Mesenchymal stem cell (in vitro differentiated cells and primary cell): Measurements from ENCODE around the gene MAP3K15.

Experiments used
- DNase-seq: peaks from one replicate; pipeline ENCODE4 v3.0.0-alpha.2; 2013
- H2AFZ ChIP-seq: one replicate; pipeline ENCODE4 v1.6.1; 2013; ENCODE audit warnings: low read depth, mild to moderate bottlenecking, control low read depth, inconsistent platforms, low read length, moderate library complexity
- H2AK5ac ChIP-seq: 2 replicates; pipeline ENCODE4 v1.6.1; 2013; ENCODE audit warnings: low read length, moderate library complexity, mild to moderate bottlenecking, inconsistent platforms; ENCODE audit not compliant: severe bottlenecking
- H2BK120ac ChIP-seq: one replicate; pipeline ENCODE4 v1.6.1; 2013; ENCODE audit warnings: low read depth, mild to moderate bottlenecking, inconsistent platforms, low read length, moderate library complexity
- H2BK12ac ChIP-seq, 2 experiments: one replicate each; pipeline ENCODE4 v1.6.1; 2013; ENCODE audit warnings: inconsistent platforms in 2 of 2, low read length in 2 of 2, mild to moderate bottlenecking in 2 of 2, moderate library complexity in 2 of 2, control low read depth in 1 of 2
- H2BK15ac ChIP-seq: one replicate; pipeline ENCODE4 v1.6.1; 2013; ENCODE audit warnings: mild to moderate bottlenecking, low read depth, inconsistent platforms; ENCODE audit not compliant: poor library complexity, severe bottlenecking
- H2BK5ac ChIP-seq: 2 replicates; pipeline ENCODE4 v1.6.1; 2013; ENCODE audit warnings: low read depth, mild to moderate bottlenecking, low read length, control low read depth, inconsistent platforms; ENCODE audit not compliant: poor library complexity, severe bottlenecking
- H3K14ac ChIP-seq, 2 experiments: one replicate each; pipeline ENCODE4 v1.6.1; 2013; ENCODE audit warnings: inconsistent platforms in 2 of 2, low read length in 2 of 2, control low read depth in 1 of 2, mild to moderate bottlenecking in 1 of 2, moderate library complexity in 1 of 2
- H3K18ac ChIP-seq, 2 experiments: one replicate each; pipeline ENCODE4 v1.6.1; 2013; ENCODE audit warnings: inconsistent platforms in 2 of 2, low read length in 2 of 2, control low read depth in 1 of 2, low read depth in 1 of 2, mild to moderate bottlenecking in 1 of 2
- H3K23ac ChIP-seq, 2 experiments: one replicate each; pipeline ENCODE4 v1.6.1; 2013; ENCODE audit warnings: inconsistent platforms in 2 of 2, low read length in 2 of 2, mild to moderate bottlenecking in 2 of 2, moderate library complexity in 2 of 2, control low read depth in 1 of 2
- H3K27ac ChIP-seq: 2 replicates; pipeline ENCODE4 v1.5.1; 2013; ENCODE audit warnings: mild to moderate bottlenecking, moderate library complexity, low read length, control low read depth, inconsistent platforms; ENCODE audit not compliant: poor library complexity, severe bottlenecking
- H3K27me3 ChIP-seq, 2 experiments: 2 replicates each; pipeline versions ENCODE4 v1.6.1 to v1.7.0; 2013; ENCODE audit warnings: low read length in 2 of 2, mild to moderate bottlenecking in 2 of 2, moderate library complexity in 2 of 2, control low read depth in 1 of 2, inconsistent platforms in 1 of 2; ENCODE audit not compliant: control insufficient read depth in 1 of 2, insufficient read depth in 1 of 2
- H3K36me3 ChIP-seq, 2 experiments: 2 replicates each; pipeline versions ENCODE4 v1.6.1 to v1.7.0; 2013; ENCODE audit warnings: low read length in 2 of 2, control low read depth in 1 of 2, inconsistent platforms in 1 of 2, low read depth in 1 of 2, mild to moderate bottlenecking in 1 of 2; ENCODE audit not compliant: insufficient read depth in 2 of 2, control insufficient read depth in 1 of 2
- H3K4ac ChIP-seq, 2 experiments: one replicate each; pipeline ENCODE4 v1.6.1; 2013; ENCODE audit warnings: inconsistent platforms in 2 of 2, low read length in 2 of 2, mild to moderate bottlenecking in 2 of 2, moderate library complexity in 2 of 2, control low read depth in 1 of 2, low read depth in 1 of 2
- H3K4me1 ChIP-seq: 2 replicates; pipeline ENCODE4 v1.6.1; 2013; ENCODE audit warnings: low read depth, low read length, control low read depth; ENCODE audit not compliant: control insufficient read depth, insufficient read depth
- H3K4me2 ChIP-seq: 2 replicates; pipeline ENCODE4 v1.6.1; 2013; ENCODE audit warnings: low read length, mild to moderate bottlenecking, inconsistent platforms; ENCODE audit not compliant: poor library complexity, severe bottlenecking
- H3K4me3 ChIP-seq, 2 experiments: 2 replicates each; pipeline versions ENCODE4 v1.5.1 to v1.7.0; 2013; ENCODE audit warnings: low read length in 2 of 2, mild to moderate bottlenecking in 2 of 2, control low read depth in 1 of 2, low read depth in 1 of 2; ENCODE audit not compliant: insufficient read depth in 1 of 2
- H3K79me1 ChIP-seq: replicated peaks from 2 replicates; pipeline ENCODE4 v1.6.1; 2013; ENCODE audit warnings: mild to moderate bottlenecking, control low read depth, low read length, inconsistent platforms; ENCODE audit not compliant: poor library complexity, severe bottlenecking
- H3K9ac ChIP-seq: 2 replicates; pipeline ENCODE4 v1.7.0; 2013; ENCODE audit warnings: mild to moderate bottlenecking, low read length, moderate library complexity
- H3K9me3 ChIP-seq: 2 replicates; pipeline ENCODE4 v1.7.0; 2013; ENCODE audit warnings: mild to moderate bottlenecking, low read length; ENCODE audit not compliant: control insufficient read depth
- H4K8ac ChIP-seq: one replicate; pipeline ENCODE4 v1.6.1; 2013; ENCODE audit warnings: inconsistent platforms, mild to moderate bottlenecking, low read length, moderate library complexity
- H4K91ac ChIP-seq: one replicate; pipeline ENCODE4 v1.6.1; 2013; ENCODE audit warnings: mild to moderate bottlenecking, low read length, inconsistent platforms
- WGBS: methylation state at CpG from one replicate; pipeline ENCODE4 v1.1.7; 2013; ENCODE audit warnings: mixed read lengths; 5-methylcytosine and 5-hydroxymethylcytosine counted together

The MAP3K15 gene

GRCh38 chrX:19382555-19383145 is 132.7 kb downstream of the MAP3K15 start:
- DNase-seq: peak; percentile 33
- Histone ChIP-seq H2AK5ac (no peak overlapping the region), H3K4ac (no peak overlapping the region), H2BK12ac (no peak overlapping the region), H3K36me3 (no peaks in the 10 kb centered on the region), H3K14ac (no peak overlapping the region), H3K27me3 (peaks cover 0 to 17% of the 10 kb centered on the region in 2 experiments), H2AFZ (no peak overlapping the region), H3K4me3 (no peak overlapping the region), H2BK5ac (no peak overlapping the region), H3K9ac (no peak overlapping the region), H3K27ac (no peak overlapping the region), H3K4me1 (no peaks in the 10 kb centered on the region), H3K79me1 (no peaks in the 10 kb centered on the region), H2BK15ac (no peak overlapping the region), H4K91ac (no peak overlapping the region), H3K9me3 (peaks cover 6% of the 10 kb centered on the region), H3K18ac (no peak overlapping the region), H3K4me2 (no peak overlapping the region), H2BK120ac (no peak overlapping the region), H4K8ac (no peak overlapping the region), H3K23ac (no peak overlapping the region)
- 41% methylated on average over 12 of the region's 16 CpGs for WGBS

DNA sequence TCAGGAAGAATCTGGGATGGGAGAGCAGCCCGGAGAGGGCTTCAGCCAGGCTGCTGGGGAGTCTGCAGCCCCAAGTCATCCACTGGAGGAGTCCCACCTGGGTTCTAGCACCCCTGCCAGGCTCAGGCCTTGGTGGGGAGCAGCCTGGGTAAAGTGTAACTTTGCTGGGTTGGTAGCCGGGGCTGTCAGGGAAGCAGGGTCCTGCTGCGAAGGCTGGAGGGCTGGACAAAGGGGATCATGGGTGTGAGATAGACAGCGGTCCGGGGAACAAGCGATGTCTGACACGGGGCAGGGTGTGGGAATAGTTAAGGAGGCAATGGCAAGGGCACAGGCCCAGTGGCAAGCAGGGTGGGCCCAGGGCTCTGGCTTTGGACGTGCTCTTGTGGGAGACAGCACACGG is 134.0 kb downstream of the MAP3K15 start:
- Histone ChIP-seq H3K4me1 (no peaks in the 10 kb centered on the region), H3K27ac (no peak overlapping the region), H2BK120ac (no peak overlapping the region), H3K9me3 (peaks cover 6% of the 10 kb centered on the region), H3K27me3 (peaks cover 0 to 16% of the 10 kb centered on the region in 2 experiments), H3K36me3 (no peaks in the 10 kb centered on the region), H2BK15ac (no peak overlapping the region), H2AK5ac (no peak overlapping the region), H3K23ac (no peak overlapping the region), H2AFZ (no peak overlapping the region), H3K4me3 (no peak overlapping the region), H2BK5ac (no peak overlapping the region), H3K18ac (no peak overlapping the region), H3K9ac (no peak overlapping the region), H4K8ac (no peak overlapping the region), H3K14ac (no peak overlapping the region), H3K4ac (no peak overlapping the region), H2BK12ac (no peak overlapping the region), H3K4me2 (no peak overlapping the region), H3K79me1 (no peaks in the 10 kb centered on the region), H4K91ac (no peak overlapping the region)
- no peak for DNase-seq
- 80% methylated on average over 9 of the region's 9 CpGs for WGBS

DNA sequence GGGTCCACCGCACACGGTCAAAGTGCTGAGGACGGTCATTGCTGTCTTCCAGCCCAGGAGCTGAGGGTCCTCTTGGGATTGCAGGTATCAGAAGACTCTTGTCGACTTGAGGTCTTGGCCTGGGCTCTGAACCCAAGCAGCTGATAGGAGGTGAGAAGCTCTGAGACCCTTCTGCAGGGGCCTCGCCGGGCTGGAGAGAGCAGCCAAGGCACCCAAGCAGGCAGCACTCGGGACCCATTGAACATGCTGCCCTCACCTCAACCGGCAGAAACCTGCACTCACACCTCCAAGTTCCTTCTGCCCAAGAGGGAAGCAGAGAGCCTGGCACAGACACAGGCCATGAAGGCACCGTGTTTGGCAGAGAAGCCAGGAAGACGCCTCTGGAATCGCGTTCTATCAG is 137.5 kb downstream of the MAP3K15 start:
- peaks cover 7% of the 10 kb centered on the region for H3K4me1 ChIP-seq
- no peak overlapping the region for H3K4me3 ChIP-seq
- no peak overlapping the region for H3K23ac ChIP-seq
- H2AFZ ChIP-seq: no peak overlapping the region
- no peak overlapping the region for H3K18ac ChIP-seq
- H3K27me3 ChIP-seq: peaks cover 20% of the 10 kb centered on the region in 2 experiments
- no peak overlapping the region for H3K14ac ChIP-seq
- H2BK5ac ChIP-seq: no peak overlapping the region
- no peak overlapping the region for H2AK5ac ChIP-seq
- no peak overlapping the region for H2BK12ac ChIP-seq
- H3K4me2 ChIP-seq: no peak overlapping the region
- no peak overlapping the region for H2BK120ac ChIP-seq
- H3K4ac ChIP-seq: no peak overlapping the region
- no peaks in the 10 kb centered on the region for H3K79me1 ChIP-seq
- H3K36me3 ChIP-seq: no peaks in the 10 kb centered on the region
- H4K8ac ChIP-seq: no peak overlapping the region
- H3K9me3 ChIP-seq: no peaks in the 10 kb centered on the region
- H3K9ac ChIP-seq: no peak overlapping the region
- DNase-seq: no peak
- H3K27ac ChIP-seq: no peak overlapping the region
- WGBS: 95% methylated on average over 12 of the region's 12 CpGs
- no peak overlapping the region for H2BK15ac ChIP-seq
- H4K91ac ChIP-seq: no peak overlapping the region

- Histone ChIP-seq H3K14ac (no peak overlapping the region), H4K91ac (no peak overlapping the region), H3K23ac (no peak overlapping the region), H2BK12ac (no peak overlapping the region), H3K27ac (no peak overlapping the region), H3K79me1 (no peaks in the 10 kb centered on the region), H3K9ac (no peak overlapping the region), H3K4ac (no peak overlapping the region), H3K27me3 (peaks cover 17 to 20% of the 10 kb centered on the region in 2 experiments), H2BK120ac (no peak overlapping the region), H3K9me3 (no peaks in the 10 kb centered on the region), H3K36me3 (no peaks in the 10 kb centered on the region), H2BK5ac (no peak overlapping the region), H2BK15ac (no peak overlapping the region), H3K4me1 (peaks cover 11% of the 10 kb centered on the region), H2AFZ (no peak overlapping the region), H4K8ac (no peak overlapping the region), H3K4me2 (no peak overlapping the region), H3K4me3 (no peak overlapping the region), H3K18ac (no peak overlapping the region), H2AK5ac (no peak overlapping the region)
- no peak for DNase-seq
- WGBS: 74% methylated on average over 8 of the region's 8 CpGs
These were observed 139.8 kb downstream of the MAP3K15 start for GRCh38 chrX:19375546-19375945.
